Activated CD8-positive, alpha-beta memory T cell treated with anti-CD3 and anti-CD28 coated beads, Interleukin-2, amount 50 U/mL, for 4 hours (primary cell): ENCODE measurements around the gene PIK3CD.
"Not testable (repeated sequence)": the region's sequence is repeated elsewhere in the genome, so short reads cannot be mapped to it uniquely, and the experiment has no call there.

Experiments
- DNase-seq: peaks from one replicate; pipeline ENCODE4 v3.0.0-alpha.2; 2020

Gene PIK3CD

DNA sequence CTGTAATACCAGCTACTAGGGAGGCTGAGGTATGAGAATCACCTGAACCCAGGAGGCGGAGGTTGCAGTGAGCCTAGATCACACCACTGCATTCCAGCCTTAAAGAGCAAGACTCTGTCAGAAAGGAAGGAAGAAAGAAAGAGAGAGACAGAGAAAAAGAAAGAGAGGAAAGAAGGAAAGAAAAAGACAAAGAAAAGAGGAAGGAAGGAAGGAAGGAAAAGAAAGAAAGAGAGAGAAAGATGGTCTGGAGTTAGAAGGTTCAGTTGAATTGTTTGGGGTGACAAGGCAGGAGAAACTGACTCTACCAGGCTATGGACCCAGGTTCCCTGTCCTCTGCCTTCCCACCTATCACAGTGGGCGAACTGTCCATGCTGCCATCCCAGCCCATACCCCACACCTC, 27.4 kb upstream of the PIK3CD start:
- no peak for DNase-seq

DNA sequence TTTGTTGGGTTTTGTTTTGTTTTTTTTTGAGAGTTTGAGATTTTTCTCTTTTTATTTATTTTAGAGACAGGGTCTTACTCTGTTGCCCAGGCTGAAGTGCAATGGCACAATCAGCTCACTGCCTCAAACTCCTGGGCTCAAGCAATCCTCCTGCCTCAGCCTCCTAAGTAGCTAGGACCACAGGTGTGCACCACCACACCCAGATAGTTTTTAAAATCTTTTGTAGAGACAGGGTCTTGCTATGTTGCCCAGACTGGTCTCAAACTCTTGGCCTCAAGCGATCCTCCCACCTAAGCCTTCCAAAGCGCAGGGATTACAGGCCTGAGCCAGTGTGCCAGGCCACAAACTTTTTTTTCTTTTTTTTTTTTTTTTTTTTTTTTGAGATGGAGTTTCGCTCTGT, 26.5 kb upstream of the PIK3CD start:
- DNase-seq, result not testable (repeated sequence)

DNA sequence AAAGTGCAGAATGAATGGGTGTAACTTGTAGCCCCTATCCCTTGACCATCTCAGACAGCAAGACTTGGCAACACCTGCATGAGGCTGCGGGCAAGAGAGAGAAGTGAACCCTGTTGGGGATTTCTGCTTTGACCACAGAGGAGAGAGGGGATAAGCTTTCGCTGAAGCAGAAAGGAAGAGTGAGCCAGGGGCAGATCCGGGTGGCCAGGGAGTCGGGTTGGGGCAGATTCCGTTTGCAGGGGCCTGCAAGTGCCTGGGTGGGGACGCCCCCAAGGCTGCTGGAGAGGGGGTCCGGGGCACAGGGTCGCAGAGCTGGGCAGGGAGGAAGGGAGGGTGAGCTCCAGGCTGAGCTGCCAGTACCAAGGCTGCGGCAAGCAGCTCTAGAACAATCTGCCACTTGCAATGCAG, 25.3 kb upstream of the PIK3CD start:
- no peak for DNase-seq

DNA sequence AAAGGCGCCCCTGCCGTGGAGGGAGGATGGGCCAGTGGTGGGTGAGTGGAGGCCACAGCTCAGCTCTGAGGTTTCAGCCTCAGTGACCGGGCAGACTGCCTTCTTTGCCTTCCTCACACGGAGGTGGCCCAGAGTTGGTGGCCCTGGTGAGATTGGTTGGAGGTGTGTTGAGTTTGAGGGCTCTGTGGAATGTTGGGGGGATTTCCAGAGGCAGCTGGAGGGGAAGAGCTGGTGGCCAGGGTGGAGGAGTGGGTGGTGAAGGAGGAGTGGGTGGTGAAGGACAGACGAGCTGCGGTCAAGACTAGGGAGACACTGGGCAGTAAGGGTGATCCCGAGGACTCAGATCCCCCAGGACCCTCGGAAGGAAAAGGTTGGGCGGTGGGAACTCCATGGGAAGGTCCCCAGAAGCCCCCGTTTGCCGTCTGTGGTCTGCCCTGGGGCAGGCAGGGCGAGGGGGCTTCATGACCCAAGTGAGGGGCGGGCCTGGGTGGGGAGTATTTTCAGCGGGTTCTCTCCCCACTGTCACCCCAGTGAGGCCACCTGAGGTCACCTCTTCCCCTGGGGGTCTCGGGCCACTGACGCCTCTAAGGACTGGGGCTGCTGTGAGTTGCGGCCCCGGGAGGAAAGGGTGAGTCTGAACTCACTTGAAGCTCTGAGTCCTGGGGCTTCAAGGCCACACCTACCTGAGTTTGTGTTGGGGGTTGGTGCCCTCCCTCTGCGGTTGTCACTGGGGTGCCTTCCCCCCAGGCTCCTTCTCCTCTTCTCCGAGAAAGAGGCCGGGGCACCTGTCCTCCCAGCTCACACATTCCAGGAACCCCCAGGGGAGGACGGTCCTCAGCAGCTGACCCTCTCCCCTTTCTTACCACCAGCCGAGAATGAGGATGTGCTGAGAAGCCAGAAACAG, 22.7 kb upstream of the PIK3CD start:
- peak; percentile 71 for DNase-seq

DNA sequence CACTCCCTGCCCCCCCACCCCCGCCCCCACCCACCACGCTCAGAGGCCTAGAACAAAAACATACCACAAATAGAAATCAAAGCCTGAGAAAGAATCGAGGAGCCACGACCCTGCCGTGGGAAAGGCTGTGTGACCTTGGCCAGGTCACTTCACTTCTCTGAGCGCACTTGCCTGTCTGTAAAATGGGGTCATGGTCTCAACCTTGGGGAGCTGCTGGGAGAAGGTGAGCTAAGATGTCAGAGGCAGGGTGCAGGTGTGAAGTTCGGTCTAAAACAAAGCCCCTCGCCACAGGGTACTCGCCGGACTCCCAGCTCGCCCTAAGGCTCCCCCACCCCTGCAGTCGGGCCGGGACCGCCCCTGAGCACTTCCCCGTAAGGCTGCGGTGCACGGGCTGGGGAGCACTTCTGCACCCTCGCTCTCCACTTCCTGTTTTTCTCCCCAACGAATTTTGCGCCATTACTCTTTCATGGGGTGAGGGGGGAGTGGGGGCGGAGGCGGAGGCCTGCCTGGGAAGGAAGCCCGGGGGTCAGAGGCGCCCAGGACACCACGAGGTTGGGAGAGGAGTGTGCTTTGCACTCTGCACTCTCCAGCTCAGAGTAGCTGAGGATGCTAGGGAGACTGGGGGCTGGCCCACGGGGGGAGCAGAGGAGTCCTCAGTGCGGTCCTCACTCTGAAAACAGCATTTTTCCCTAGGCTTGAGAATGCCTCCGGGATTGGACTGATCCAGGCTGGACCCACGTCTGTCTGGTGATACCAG, 21.9 kb upstream of the PIK3CD start:
- peak; percentile 66 for DNase-seq

DNA sequence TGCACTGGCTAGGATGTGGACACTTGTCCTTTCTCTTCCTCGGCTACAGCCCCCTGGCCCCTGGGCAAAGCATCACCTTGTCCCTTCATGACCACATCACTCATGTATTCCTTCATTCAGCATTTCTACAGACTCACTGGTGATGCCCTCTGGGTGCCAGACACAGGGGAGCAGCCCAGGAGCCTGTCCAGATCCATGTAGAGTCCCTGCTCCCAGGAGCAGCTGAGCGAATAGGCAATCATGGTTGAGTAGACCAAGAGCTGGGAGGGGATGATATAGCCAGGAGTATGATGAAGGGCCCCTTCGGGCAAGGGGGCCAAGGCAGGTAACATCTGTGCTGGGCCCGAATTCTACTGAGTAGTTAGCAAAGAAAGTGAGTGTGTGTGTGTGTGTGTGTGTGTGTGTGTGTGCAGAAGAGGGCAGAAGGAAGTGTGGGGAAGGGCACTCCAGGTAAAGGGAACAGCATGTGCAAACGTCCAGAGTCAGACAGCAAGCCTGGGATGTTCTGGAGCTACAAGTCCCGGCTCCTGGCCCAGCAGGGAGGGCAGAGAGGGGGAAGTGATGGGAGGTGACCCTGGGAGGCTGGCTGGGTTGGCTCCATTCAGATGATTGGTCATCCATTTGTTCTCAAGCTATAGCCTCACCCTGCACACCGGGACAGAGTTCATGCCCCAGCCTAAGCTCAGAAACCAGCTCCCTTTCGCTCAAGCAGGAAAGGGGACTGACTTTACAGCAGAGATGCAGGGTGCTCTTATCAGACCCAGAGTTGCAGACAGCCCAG, 21.0 kb upstream of the PIK3CD start:
- no peak for DNase-seq

DNA sequence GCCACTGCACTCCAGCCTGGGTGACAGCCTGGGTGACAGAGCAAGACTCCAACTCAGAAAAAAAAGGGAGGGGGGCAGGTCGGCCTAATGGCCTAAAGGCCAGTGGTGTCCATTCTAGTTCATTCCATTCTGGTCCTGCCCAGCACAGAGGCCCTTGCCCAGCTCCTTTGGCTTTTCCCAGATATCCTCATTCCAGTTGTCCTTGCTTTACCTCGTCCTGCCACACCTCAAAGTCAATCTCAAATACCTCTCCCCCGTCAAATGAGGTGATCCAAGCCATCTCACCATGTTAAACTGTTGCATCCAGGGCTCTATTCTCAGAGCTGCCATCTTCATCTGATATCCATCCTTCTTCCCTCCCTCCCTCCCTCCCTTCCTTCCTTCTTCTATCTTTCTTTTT, 19.9 kb upstream of the PIK3CD start:
- DNase-seq, result no peak

DNA sequence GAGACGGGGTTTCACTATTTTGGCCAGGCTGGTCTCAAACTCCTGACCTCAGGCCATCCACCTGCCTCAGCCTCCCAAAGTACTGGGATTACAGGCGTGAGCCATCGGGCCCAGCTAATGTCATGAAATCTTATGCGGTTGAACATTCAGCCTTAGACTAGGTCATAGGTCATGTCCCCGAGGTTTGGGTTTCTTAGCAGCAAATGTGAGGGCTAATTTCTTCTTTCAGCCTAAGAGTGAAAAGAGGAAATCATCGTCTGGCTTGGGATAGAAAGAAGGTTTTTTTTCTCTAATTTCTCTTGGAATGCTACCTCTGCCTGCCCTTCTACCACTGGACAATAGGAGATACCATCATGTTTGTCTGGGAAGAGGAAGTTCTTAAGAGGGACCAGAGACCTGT, 18.0 kb upstream of the PIK3CD start:
- DNase-seq, result no peak

DNA sequence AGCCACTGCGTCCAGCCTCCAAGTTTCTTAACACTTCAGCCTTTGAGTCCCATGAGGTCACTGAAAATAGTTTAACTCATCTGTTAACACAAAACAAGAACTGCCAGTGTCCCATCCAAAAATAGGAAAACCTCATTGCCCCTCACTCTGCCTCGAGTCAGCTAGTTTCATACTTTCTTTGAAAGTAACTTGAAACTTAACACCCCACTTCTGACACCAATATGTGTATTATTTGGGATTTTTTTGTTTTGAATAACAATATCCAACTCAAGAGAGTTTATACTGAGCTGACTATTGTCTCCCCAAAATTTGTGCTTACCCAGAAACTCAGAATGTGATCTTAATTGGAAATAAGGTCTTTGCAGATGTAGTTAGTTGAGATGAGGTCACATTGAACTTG, 16.9 kb upstream of the PIK3CD start:
- DNase-seq, result no peak

DNA sequence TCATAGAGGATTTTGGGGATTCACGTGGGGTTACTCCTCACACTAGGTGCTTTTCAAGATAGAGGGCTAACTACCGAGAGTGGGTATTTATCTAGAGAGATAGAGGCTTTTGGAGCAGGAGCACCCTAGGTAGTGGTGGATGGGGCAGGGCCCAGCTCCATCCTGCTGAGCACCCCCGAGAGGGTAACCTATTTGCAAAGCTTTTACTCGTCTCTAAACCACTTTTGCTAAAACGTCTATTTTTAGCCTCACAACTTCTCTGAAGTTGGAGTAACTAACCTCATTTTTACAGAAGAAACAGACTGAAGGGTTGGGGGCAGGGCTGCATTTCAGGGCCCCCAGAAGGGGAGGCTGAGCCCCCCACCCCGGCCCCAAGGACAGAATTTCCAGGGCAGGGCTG, 12.3 kb upstream of the PIK3CD start:
- DNase-seq, result no peak

DNA sequence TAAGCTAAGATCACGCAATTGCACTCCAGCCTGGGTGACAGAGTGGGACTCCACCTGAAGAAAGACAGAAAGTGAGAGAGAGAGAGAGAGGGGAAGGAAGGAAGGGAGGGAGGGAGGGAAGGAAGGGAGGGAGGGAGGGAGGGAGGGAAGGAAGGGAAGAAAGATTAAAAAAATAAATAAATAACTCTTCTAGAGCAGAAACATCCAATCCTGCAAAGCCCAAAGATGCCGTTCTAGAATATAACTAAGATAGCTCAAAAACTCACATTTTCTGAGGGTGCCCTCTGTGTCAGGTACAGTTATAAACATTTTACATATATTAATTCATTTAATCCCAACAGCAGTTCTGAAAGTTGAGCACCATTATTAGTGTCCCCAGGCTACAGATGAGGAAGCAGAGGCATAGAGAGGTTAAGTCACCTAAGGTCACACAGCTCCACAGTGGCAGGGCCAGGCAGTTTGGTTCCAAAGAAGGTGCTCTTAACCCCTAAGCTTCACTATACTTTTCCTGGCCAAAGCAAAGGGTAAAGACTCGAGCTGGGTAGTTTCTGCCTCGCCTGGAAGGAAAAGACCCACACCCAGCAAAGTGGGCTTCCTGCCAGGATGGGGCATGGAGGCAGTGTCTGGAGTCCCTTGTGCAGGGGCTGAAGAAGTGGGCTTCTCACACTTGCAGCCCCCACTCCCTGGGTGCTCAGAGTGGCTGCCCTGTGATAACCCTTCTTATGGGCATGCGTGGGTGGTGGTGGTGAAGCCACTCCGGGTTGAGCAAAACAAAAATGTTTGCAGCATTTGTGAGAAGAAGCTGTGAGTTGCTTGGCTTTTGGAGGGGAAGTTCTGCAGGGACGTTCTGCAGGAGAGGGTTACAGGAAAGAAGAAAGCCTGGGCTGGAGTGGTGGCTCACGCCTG, 7.9 kb upstream of the PIK3CD start:
- peak; percentile 33 for DNase-seq

DNA sequence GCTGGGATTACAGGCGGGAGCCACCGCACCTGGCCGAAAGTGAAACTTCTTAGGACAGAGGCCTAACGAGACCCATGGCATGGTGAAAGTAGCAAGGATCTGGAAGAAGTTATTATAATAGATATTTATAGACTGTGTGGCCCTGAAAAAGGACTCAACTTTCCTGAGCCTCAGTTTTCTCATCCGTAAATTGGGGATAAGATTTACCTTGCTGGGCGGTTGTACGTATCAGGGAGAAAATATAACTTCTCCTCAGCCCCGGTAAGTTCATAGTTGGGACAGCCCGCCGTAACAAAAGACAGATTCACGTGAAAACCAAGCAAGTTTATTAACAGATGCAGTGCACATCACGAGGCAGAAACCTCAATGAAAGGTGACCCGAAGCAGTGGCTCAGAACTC, 5.5 kb upstream of the PIK3CD start:
- DNase-seq, result no peak

DNA sequence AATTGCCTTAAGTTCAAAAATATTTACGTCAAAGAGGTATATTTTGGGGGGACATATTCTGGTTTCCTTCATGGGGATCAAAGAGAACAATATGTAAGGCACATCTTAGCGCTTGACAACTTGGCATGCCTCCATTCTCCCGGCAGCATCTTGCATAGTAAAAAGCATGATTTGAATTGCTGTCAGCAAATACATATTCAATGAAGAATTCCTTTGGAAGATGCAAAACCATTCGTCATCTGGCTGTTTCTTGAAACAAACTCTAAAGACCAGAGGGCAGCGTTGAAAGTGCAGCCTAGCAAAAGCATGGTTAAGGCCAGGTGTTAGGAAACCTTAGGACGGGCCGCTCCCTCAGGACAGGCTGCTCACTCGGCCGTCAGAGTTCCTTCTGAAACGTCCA, 3.4 kb upstream of the PIK3CD start:
- no peak for DNase-seq

DNA sequence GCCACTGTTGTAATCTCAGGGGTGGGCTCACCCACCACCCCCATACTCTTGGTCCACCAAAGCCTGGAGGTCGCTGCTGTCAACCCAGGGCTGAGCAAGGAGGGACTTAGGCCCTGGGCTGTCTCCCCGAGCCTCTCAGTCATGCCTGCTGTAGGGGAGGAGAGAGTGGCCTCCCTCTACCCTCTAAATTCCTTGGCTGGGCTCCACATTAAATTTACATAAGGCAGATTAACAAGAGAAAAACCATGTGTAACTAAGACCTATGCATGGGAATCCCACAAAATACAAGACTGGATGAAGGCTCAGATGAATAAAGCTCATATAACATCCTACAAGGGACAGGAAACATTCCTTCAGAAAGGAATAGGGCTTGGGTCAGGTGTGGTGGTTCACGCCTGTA, 1.8 kb upstream of the PIK3CD start:
- no peak for DNase-seq

DNA sequence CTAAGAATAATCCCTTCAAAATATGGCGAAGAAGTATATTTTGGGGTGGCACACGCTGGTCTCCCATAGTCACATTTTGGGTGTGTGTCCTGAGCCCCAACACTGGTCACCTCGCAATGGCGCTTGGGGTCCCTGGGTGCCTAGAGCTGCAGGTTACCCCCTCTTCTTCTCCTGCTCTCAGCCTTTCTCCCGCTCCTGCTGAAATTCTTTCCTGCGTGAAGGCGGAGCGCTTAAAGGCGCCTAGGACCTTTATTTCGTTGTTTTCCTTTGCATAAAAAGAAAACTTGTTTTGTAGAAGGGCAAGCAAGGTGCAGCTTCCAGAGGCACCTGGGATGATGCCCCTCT, 339 bp upstream of the PIK3CD start:
- DNase-seq, result no peak

DNA sequence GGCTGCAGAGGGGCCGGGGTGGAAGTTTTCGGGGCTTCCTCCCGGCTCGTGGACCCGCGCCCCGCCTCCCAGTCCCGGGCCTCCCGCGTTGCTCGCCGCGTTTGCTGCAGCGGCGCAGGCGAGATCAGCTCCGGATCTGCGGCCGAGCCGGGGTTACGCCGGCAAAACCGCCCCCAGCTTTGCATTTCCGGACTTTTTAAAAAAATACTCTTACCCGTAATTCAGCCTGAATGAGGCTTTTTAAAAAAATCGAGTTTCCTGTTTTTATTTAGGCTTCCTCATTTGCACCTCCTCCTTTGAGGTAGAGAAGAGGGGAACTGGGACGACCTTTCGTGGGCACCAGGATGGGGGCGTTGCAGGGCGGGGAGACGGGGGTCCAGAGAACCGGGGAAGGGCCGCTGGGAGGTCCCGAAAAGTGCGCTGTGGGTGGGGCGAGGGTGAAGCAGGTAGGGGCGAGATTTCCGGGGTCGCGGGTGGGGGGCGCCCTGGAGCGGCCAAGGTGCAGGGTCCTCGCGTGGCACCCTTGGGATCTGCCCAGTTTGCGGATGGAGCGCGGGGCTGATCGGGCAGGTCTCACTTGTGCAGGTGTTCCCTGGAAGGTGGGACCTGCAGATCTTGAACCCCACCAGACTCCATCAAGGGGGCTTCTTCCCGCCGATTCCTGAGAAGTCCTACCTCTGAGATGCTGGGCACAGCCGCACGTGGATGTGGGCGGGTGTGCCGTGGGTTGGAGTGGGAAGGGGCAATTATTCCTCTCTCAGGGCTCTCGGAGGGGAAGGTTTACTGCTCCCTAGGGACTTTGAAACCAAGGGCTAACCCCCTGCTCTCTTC, 1.1 kb downstream of the PIK3CD start:
- peak; percentile 63 for DNase-seq

DNA sequence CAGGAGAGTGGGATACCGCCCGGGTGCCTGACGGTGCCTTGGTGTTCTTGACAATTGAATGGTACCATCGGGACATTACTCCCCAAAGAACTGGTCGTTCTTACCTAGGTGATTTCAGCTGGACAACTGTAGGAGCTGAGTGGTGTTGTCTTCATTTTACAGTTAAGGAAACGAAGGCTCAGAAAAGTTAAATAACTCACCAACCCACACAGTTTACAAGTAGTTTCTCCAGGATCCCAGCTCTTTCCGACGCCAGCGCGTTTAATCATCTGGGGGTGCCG, 1.6 kb downstream of the PIK3CD start:
- no peak for DNase-seq

DNA sequence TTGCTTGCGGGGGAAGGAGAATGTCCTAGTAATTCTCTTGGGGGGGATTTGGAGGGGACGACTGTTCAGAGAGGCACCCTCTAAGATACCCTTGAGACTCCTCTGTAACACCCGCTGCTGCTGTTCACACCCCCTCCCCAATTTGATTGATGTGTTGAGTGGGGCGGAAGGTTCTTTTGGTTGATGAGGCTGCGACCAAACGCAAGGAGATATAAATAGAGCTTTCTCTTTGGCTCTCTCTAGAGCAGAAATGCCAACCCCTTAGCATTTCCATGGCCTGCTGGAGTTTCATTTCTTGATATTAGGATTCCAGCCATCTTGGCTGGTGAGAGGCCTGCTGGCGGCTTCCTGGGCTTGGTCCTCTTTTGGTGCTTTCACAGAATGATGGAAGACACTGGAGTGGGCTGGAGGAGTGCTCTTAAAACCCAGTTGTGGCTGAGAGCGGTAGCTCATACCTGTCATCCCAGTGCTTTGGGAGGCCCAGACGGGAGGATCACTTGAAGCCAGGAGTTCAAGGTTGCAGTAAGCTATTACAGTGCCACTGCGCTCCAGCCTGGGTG, 2.0 kb downstream of the PIK3CD start:
- DNase-seq, result no peak

DNA sequence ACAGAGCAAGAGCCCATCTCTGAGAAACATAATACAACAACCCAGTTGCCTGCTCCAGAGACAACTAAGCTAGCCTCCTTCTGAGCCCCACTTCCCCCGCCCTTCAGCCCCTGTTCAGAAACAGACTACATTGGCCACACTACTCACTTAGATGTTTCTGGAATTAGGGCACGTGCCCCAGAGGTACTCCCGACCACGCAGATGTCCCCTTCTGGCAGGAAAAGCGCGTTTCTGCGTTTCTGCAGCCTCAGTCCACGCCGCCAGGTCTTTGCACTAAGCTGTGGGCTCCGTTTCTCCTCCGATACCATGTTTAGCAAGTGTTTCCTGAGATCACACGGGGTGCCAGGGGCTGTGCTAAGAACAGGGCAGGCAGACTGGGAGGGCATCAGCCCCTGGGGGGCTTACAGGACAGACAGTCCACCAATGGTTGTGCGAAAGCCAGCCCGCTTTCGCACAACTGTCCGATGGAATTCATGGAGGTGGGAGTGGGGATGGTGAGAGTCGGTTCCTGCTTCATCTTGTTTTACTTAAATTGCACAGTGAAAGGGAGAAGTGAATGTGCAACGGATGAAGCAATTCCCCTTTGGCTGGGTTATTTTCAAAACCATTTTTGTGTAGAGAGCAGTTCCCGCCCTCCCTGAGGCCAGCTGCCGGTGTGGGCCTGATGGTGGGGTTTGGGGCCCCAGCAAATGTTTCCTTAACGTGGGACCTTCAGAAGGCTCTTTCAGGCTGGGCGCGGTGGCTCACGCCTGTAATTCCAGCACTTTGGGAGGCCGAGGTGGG, 2.7 kb downstream of the PIK3CD start:
- no peak for DNase-seq

DNA sequence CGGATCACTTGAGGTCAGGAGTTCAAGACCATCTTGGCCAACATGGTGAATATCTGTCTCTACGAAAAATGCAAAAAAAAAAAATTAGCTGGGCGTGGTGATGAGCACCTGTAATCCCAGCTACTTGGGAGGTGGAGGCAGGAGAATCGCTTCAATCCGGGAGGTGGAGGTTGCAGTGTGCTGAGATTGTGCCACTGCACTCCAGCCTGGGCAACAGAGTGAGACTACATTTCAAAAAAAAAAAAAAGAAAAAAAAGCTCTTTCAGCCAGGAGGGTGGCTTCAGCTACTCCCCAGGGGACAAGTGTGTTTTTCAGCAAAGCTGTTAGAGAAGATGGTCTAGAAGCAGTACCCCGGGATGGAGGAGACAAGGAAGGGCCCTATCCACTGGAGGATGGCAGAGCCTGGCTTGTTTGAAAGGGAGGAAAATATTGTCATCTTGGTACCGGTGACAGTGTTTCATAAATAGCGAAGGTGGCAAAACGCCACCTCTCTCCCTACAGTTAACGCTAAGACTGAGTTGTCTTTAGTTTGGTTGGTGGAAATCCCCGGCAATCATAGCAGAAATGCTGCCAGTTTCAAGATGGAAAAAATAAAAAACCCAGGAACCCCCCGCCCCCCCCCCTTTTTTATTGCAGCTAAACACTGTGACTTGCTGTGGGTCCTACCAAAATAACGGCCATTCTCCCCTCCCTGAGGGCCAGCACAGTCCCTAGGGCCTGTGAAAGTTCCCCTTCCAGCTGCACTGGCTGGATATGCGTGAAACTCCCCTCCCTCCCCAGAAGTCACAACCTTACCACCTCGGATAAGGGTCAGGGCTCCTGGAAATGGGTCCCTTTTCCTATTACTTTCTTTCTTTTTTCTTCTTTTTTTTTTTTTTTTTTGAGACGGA, 3.5 kb downstream of the PIK3CD start:
- DNase-seq, result peak; percentile 42
